ENCODE data around the gene PHF11.

PHF11 gene

GRCh38 chr13:49456156-49456555 lies 39.6 kb upstream of the PHF11 start:
- no peak for DNase-seq (ENCODE audit: low read depth, low spot score)
- Histone ChIP-seq H3K27ac (no peak overlapping the region), H3K9ac (ENCODE audit: insufficient read length) (no peak overlapping the region), H3K9me3 (ENCODE audit: low read depth, low read length) (no peaks in the 10 kb centered on the region), H3K36me3 (ENCODE audit: insufficient read depth, low read length) (no peaks in the 10 kb centered on the region), H3K4me3 (no peak overlapping the region)
- TF ChIP-seq POLR2AphosphoS5 (IDR thresholded peaks at IDR 0.05; ENCODE audit: borderline replicate concordance, low read depth, low read length) (no peak), FOXP2 (optimal IDR thresholded peaks at IDR 0.05; ENCODE audit: control extremely low read depth, extremely low read length, insufficient read depth) (no peak), EZH2 (IDR thresholded peaks at IDR 0.05) (no peak)

GRCh38 chr13:49457221-49457620 lies 38.5 kb upstream of the PHF11 start:
- DNase-seq (ENCODE audit: low read depth, low spot score) = no peak
- TF ChIP-seq POLR2AphosphoS5 (IDR thresholded peaks at IDR 0.05; ENCODE audit: borderline replicate concordance, low read depth, low read length) = no peak
- no peak for TF ChIP-seq EZH2 (IDR thresholded peaks at IDR 0.05)
- TF ChIP-seq FOXP2 (optimal IDR thresholded peaks at IDR 0.05; ENCODE audit: control extremely low read depth, extremely low read length, insufficient read depth) = no peak
- H3K27ac ChIP-seq = no peak overlapping the region
- H3K9me3 ChIP-seq (ENCODE audit: low read depth, low read length) = no peaks in the 10 kb centered on the region
- H3K36me3 ChIP-seq (ENCODE audit: insufficient read depth, low read length) = no peaks in the 10 kb centered on the region
- no peak overlapping the region for H3K9ac ChIP-seq (ENCODE audit: insufficient read length)
- no peak overlapping the region for H3K4me3 ChIP-seq

- peaks cover 2% of the 10 kb centered on the region; the same call in 1 of the 2 replicates for H3K36me3 ChIP-seq (ENCODE audit: insufficient read depth, low read length)
- no peak for DNase-seq (ENCODE audit: low read depth, low spot score)
- TF ChIP-seq POLR2AphosphoS5 (IDR thresholded peaks at IDR 0.05; ENCODE audit: borderline replicate concordance, low read depth, low read length) = no peak
- TF ChIP-seq EZH2 (IDR thresholded peaks at IDR 0.05) = no peak
- no peak for TF ChIP-seq FOXP2 (optimal IDR thresholded peaks at IDR 0.05; ENCODE audit: control extremely low read depth, extremely low read length, insufficient read depth)
Observed at GRCh38 chr13:49459580-49459979, 36.2 kb upstream of the PHF11 start.

GRCh38 chr13:49464085-49464484 lies 31.7 kb upstream of the PHF11 start:
- DNase-seq (ENCODE audit: low read depth, low spot score) = no peak
- no peaks in the 10 kb centered on the region for H3K9me3 ChIP-seq (ENCODE audit: low read depth, low read length)
- no peak overlapping the region for H3K9ac ChIP-seq (ENCODE audit: insufficient read length)
- TF ChIP-seq FOXP2 (optimal IDR thresholded peaks at IDR 0.05; ENCODE audit: control extremely low read depth, extremely low read length, insufficient read depth) = no peak
- no peak for TF ChIP-seq POLR2AphosphoS5 (IDR thresholded peaks at IDR 0.05; ENCODE audit: borderline replicate concordance, low read depth, low read length)
- TF ChIP-seq EZH2 (IDR thresholded peaks at IDR 0.05) = no peak
- H3K36me3 ChIP-seq (ENCODE audit: insufficient read depth, low read length) = peaks cover 2% of the 10 kb centered on the region; the same call in 1 of the 2 replicates
- H3K27ac ChIP-seq = no peak overlapping the region
- no peak overlapping the region for H3K4me3 ChIP-seq

More at GRCh38 chr13:49459580-49459979, 36.2 kb upstream of the PHF11 start:
- no peak overlapping the region for H3K27ac ChIP-seq
- H3K9ac ChIP-seq (ENCODE audit: insufficient read length) = no peak overlapping the region
- no peaks in the 10 kb centered on the region for H3K9me3 ChIP-seq (ENCODE audit: low read depth, low read length)
- H3K4me3 ChIP-seq = no peak overlapping the region

- Histone ChIP-seq H3K4me3 (no peak overlapping the region), H3K27ac (no peak overlapping the region), H3K9ac (ENCODE audit: insufficient read length) (no peak overlapping the region), H3K9me3 (ENCODE audit: low read depth, low read length) (no peaks in the 10 kb centered on the region), H3K36me3 (ENCODE audit: insufficient read depth, low read length) (peaks cover 2% of the 10 kb centered on the region; the same call in 1 of the 2 replicates)
- TF ChIP-seq FOXP2 (optimal IDR thresholded peaks at IDR 0.05; ENCODE audit: control extremely low read depth, extremely low read length, insufficient read depth) = no peak
- no peak for TF ChIP-seq POLR2AphosphoS5 (IDR thresholded peaks at IDR 0.05; ENCODE audit: borderline replicate concordance, low read depth, low read length)
- no peak for TF ChIP-seq EZH2 (IDR thresholded peaks at IDR 0.05)
- DNase-seq (ENCODE audit: low read depth, low spot score) = no peak
Observed at GRCh38 chr13:49464621-49465325, 31.0 kb upstream of the PHF11 start.

GRCh38 chr13:49466292-49466838 lies 29.4 kb upstream of the PHF11 start:
- H3K9me3 ChIP-seq (ENCODE audit: low read depth, low read length) = no peaks in the 10 kb centered on the region
- peaks cover 2% of the 10 kb centered on the region; the same call in 1 of the 2 replicates for H3K36me3 ChIP-seq (ENCODE audit: insufficient read depth, low read length)
- TF ChIP-seq FOXP2 (optimal IDR thresholded peaks at IDR 0.05; ENCODE audit: control extremely low read depth, extremely low read length, insufficient read depth) (no peak), POLR2AphosphoS5 (IDR thresholded peaks at IDR 0.05; ENCODE audit: borderline replicate concordance, low read depth, low read length) (no peak)
- DNase-seq (ENCODE audit: low read depth, low spot score) = no peak
- H3K27ac ChIP-seq = no peak overlapping the region
- H3K4me3 ChIP-seq = no peak overlapping the region
- H3K9ac ChIP-seq (ENCODE audit: insufficient read length) = no peak overlapping the region

- DNase-seq (ENCODE audit: low read depth, low spot score) = no peak
- no peaks in the 10 kb centered on the region for H3K36me3 ChIP-seq (ENCODE audit: insufficient read depth, low read length)
- no peak for TF ChIP-seq EZH2 (IDR thresholded peaks at IDR 0.05)
- no peak for TF ChIP-seq POLR2AphosphoS5 (IDR thresholded peaks at IDR 0.05; ENCODE audit: borderline replicate concordance, low read depth, low read length)
- no peak for TF ChIP-seq FOXP2 (optimal IDR thresholded peaks at IDR 0.05; ENCODE audit: control extremely low read depth, extremely low read length, insufficient read depth)
Observed at GRCh38 chr13:49472186-49472585, 23.6 kb upstream of the PHF11 start.

GRCh38 chr13:49476529-49476928 lies 19.2 kb upstream of the PHF11 start:
- H3K9me3 ChIP-seq (ENCODE audit: low read depth, low read length) = no peaks in the 10 kb centered on the region

More at GRCh38 chr13:49472186-49472585, 23.6 kb upstream of the PHF11 start:
- Histone ChIP-seq H3K27ac (no peak overlapping the region), H3K9me3 (ENCODE audit: low read depth, low read length) (no peaks in the 10 kb centered on the region), H3K9ac (ENCODE audit: insufficient read length) (no peak overlapping the region), H3K4me3 (no peak overlapping the region)

More at GRCh38 chr13:49476529-49476928, 19.2 kb upstream of the PHF11 start:
- Histone ChIP-seq H3K4me3 (no peak overlapping the region), H3K27ac (no peak overlapping the region), H3K9ac (ENCODE audit: insufficient read length) (no peak overlapping the region), H3K36me3 (ENCODE audit: insufficient read depth, low read length) (no peaks in the 10 kb centered on the region)
- TF ChIP-seq FOXP2 (optimal IDR thresholded peaks at IDR 0.05; ENCODE audit: control extremely low read depth, extremely low read length, insufficient read depth) (no peak), POLR2AphosphoS5 (IDR thresholded peaks at IDR 0.05; ENCODE audit: borderline replicate concordance, low read depth, low read length) (no peak), EZH2 (IDR thresholded peaks at IDR 0.05) (no peak)
- DNase-seq (ENCODE audit: low read depth, low spot score) = no peak

All from SK-N-MC (cell line).